NCI-H1436 (cell line): ENCODE data around the gene MKI67.
"Not testable (repeated sequence)": the region's sequence is repeated elsewhere in the genome, so short reads cannot be mapped to it uniquely, and the experiment has no call there.

Experiments
- DNase-seq: peaks from one replicate; lab custom pipeline; 2025; lab: John Stamatoyannopoulos, UW

Gene MKI67

GRCh38 chr10:128103229-128103714 lies 23.0 kb downstream of the MKI67 start:
- no peak for DNase-seq

GRCh38 chr10:128102480-128103228 lies 23.6 kb downstream of the MKI67 start:
- no peak for DNase-seq

DNA sequence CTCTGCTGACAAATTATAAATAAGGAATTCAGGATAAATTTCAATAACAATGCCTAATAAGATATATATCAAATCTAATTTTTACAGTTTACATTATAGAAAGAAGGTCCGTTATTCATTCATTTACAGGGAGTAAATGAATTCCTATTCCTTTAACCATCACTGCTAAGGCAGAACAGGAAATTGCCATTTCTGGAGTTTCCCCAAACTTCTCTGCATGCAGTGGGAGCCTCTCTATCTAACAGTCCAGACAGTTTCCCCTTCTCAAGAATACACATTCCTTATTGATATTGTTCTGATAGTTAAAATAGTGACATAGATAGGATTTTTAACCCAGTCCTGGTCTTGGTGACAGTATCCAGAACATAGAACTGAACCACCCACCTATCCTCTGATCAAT lies 24.3 kb downstream of the MKI67 start:
- no peak for DNase-seq

- no peak for DNase-seq
These were observed 26.3 kb downstream of the MKI67 start for GRCh38 chr10:128099901-128100300.

GRCh38 chr10:128098631-128099030 lies 27.6 kb downstream of the MKI67 start:
- no peak for DNase-seq

GRCh38 chr10:128097783-128098182 lies 28.4 kb downstream of the MKI67 start:
- DNase-seq: no peak

- no peak for DNase-seq
These were observed 29.6 kb downstream of the MKI67 start for GRCh38 chr10:128096486-128097199.

DNA sequence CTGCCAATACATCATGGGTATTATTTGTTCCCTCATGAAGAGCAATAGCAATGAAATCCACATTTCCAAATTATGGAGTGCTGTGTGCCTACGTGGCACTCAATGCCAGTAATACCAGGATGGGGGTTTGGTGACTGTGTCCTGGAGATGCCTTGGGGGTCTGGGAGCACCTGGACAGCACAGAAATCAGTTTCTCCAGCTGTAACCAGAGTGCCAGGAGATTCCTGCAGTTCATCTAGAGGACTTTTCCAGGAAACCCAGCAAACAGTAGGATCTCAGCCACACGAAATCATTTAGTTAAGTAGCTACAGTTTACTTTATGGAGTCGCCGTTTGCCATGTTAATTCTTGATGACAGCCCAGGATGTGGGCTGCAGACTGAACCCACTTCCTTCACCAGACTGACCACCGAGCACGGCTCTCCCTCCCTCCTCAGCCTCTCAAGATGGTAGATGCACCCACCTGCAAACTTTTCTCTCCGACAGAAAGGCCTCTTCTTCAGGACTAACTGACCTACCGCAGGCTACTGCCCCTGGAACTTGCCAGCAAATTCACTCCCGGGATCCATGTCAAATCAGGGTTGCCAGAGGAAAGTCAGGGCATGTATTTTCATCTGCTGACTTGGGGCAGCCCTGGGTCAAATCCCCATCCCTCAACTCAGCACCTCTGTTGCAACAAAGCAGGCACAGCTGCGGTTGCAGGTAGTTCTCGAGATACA lies 30.3 kb downstream of the MKI67 start:
- no peak for DNase-seq

GRCh38 chr10:128095027-128095752 lies 31.0 kb downstream of the MKI67 start:
- no peak for DNase-seq

DNA sequence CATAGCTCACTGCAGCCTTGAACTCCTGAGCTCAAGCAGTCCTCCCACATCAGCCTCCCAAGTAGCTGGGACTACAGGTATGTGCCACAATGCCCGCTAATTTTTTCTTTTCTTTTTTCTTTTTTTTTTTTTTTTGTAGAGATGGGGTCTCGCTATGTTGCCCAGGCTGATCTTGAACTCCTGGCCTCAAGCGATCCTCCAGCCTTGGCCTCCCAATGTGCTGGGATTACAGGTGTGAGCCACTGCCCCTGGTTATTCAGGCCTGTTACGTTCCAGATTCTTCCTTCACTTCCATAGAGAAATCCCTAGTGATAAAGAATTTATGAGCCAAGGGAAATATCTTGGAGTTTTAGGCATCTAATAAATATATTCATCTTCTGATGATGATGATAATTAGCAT lies 31.6 kb downstream of the MKI67 start:
- not testable (repeated sequence) for DNase-seq

GRCh38 chr10:128092454-128092853 lies 33.8 kb downstream of the MKI67 start:
- DNase-seq: no peak

GRCh38 chr10:128091636-128092210 lies 34.5 kb downstream of the MKI67 start:
- DNase-seq: no peak

DNA sequence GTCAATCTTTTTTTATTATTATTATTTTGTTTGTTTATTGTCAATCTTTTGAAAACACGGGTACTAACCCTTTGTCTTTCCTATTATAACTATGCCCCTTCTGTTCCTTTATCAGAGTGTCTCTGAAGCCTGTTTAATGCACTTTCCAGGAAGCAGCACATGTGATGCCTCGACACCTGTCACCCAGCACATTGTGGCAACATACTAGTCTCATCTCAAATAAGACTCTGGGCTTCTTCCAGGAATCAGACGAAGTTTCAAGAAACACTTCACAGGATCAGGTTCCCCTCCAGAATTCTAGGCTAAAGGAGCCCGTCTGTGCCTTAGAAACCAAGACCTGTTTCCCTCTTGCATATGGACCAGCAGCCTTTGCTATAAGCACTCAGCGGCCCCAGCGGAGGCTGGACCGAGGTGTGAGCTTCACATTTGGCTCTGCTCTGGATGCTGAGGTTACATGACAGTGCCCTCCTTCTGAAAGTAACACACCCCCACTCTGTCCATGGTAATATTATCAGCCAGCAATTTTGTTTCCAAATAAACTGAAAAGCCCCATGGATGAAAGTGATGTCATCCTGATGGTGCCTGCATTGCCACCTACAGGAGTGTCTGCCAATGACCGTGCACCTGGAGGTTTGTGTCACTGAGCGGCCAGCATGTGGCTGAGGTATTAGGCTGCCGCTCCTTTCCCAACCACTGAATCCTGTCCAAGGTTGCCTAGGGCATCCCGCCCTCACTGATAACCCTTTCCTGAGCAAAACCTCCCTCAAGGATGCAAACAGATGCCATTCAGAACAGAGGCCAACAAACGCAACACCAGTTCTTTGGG lies 38.1 kb downstream of the MKI67 start:
- DNase-seq: no peak

DNA sequence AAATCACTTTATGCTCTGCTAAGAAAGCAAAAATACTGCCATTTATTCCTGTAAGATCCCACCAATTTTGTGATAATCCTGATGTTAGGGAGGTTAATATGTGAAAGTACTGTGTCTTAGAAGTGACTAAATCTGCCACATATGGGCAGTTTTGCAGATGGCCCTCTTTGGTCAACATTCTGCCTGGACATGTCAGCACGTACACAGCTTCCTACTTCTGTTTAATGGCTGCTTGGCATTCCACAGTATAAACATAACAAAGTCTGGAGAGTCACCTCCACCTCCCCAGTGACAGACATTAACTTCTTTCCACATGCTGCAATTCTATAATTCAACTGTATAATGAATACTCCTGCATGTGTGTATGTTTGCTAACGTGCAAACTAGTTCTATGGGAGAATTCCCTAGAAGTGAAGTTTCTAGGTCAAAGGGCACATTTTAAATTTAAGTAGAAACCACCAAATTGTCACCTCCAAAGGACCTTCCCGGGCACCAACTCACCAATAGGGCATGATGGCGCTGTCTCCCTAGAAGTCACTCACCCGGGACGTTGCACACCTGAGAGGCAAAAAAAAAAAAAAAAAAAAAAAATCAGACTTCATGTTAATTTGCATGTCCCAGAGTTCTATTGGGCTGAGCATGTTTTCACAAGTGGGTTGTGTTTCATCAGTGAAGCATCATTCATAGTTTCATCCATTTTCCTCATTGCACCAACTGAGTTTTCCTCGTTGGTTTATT lies 38.9 kb downstream of the MKI67 start:
- no peak for DNase-seq

GRCh38 chr10:128086003-128086863 lies 40.0 kb downstream of the MKI67 start:
- no peak for DNase-seq

GRCh38 chr10:128084991-128085390 lies 41.2 kb downstream of the MKI67 start:
- DNase-seq: no peak

- DNase-seq: no peak
These were observed 41.9 kb downstream of the MKI67 start for GRCh38 chr10:128084364-128084763.

DNA sequence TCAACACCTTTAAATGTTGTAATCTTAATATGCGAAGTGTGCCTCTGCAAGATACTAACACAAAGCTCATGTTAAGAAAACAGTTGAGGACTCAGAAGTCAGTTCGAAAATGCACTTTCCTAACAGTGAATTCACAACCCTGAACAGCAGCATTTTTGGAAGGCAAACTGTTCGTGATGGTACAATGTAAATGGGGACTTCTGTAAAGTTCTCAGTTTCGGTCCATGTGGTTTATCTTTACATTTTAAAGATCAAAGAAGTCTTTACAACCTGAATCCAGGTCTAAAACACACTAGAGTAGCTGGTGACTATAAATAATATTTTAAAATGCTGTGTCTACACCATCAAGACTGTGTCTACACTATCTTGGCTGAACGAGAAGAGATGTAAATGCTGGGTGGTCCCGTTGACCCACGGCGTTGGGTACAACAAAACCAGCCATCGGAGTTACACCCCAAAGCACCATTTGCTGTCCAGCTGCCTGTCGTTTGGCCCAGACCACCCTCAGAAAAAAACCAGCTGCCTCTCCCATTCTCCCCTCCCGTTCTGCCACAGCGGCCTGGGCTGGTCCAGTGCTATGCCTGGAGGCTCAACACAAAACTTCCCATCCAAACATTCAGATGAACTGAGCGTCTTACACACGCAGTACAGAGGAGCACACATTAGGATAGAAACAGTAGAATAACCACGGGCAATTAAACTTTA lies 42.9 kb downstream of the MKI67 start:
- no peak for DNase-seq

- DNase-seq: no peak
These were observed 44.5 kb downstream of the MKI67 start for GRCh38 chr10:128081720-128082119.
